H1 (cell line): Measurements from ENCODE around the gene PHF13. TPM values are rescaled to one million over a fixed set of nuclear protein-coding genes. Genes with fewer than 3 reads are reported as not detected.

ENCODE experiments used
- KDM5A ChIP-seq: fragments of 200-600 bp; IDR thresholded peaks from 2 replicates; pipeline ENCODE4 v1.7.1; 2012; ENCODE audit warnings: mild to moderate bottlenecking, low read length, inconsistent platforms, mixed read lengths
- RBBP5 ChIP-seq: IDR thresholded peaks from 2 replicates; pipeline ENCODE4 v1.7.1; 2012; ENCODE audit warnings: low read depth, mild to moderate bottlenecking, inconsistent platforms, low read length, moderate library complexity, borderline replicate concordance
- polyA plus RNA-seq, 7 experiments: library from polyadenylated mRNA; depleted of rRNA in 3 of 7; stranded (reverse) in 5 of 7; unstranded in 2 of 7; fragments of >200 nt in 5 of 7; fragments of 200-250 nt in 2 of 7; gene quantifications; 1 replicate in 5 of 7; 2 replicates in 1 of 7; 4 replicates in 1 of 7; pipeline versions ENCODE4 v1.2.1 to v1.2.3, GENCODE V29; 2011 to 2013; ENCODE audit warnings: missing spikeins in 2 of 7, mixed read lengths in 2 of 7
- total RNA-seq: library from RNA; stranded (reverse); fragmentation: NEBNext Ultra II Directional; extraction: Animal tissue kit (Norgen Biotek cat#: 25700); gene quantifications from 2 replicates; pipeline ENCODE4 v1.2.1, GENCODE V29; 2021

PHF13 gene
- total and polyA plus RNA-seq, 2 of the 8 experiments (the other 6 are each of a cell fraction or from before 2014, with no cell fraction given), result 11.7 to 39.6 TPM

- no peak for TF ChIP-seq KDM5A
- TF ChIP-seq RBBP5, result no peak
Observed at GRCh38 chr1:6651909-6652308, 38.4 kb downstream of the PHF13 start (continued).
